SU-DHL-6 (cell line): Measurements from ENCODE around the gene DPT.

Experiments used
- CTCF ChIP-seq: fragments of 200-600 bp; sonication (generic); IDR thresholded peaks from one replicate; pipeline ENCODE4 v1.5.1; 2017; ENCODE audit warnings: antibody characterized with exemption, mild to moderate bottlenecking, low read length, moderate library complexity; ENCODE audit not compliant: insufficient read depth, poor library complexity, severe bottlenecking
- EZH2phosphoT487 ChIP-seq: fragments of 200-600 bp; sonication (generic), shearing (Covaris generic); conservative IDR thresholded peaks from 2 replicates; pipeline ENCODE4 v1.6.1; 2018; ENCODE audit warnings: mild to moderate bottlenecking, antibody characterized with exemption, low read length, moderate library complexity, mixed read lengths

DNA sequence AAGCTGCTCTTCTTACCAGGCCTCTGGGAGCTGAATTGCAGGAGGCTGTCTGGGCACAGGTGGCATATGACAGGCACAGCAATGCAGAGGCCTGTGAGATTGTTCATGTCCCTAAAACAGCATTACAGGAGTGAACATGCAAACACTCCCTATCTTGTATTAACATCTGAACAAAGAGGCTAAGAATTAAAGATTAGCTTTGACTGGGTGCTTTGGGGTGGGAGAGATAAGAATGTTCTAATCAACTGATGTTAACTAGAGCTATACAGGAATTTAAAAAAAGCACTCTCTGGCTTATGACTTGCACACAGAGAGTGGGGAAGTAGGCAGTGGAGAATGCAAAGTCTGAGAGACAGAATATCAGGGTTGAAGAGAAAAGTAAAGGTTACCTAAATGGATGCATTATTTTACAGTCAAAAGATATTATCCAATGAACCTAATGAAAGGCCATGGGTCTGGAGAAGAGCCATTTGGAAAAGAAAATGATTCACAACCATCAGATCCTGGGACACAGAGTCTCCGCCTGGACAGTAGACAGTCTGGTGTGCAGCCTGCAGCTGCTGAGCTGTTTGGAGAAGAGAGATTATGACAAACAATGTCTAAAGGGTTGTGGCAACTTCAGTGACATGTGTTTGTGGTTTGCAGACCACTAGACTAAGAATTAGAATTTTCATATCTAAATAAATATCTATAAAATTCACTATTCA, 20.2 kb downstream of the DPT start:
- TF ChIP-seq EZH2phosphoT487 (no peak), CTCF (no peak)
